GM12878 (cell line): ENCODE data around the gene FGD4. TPM values are rescaled to one million over a fixed set of nuclear protein-coding genes. Genes with fewer than 3 reads are reported as not detected.

Experiments used
- ATAC-seq: fragments of 200-7000 bp; cut with Tn5 transposase; 3 replicates; pipeline ENCODE4 v1.9.1; 2020; ENCODE audit warnings: mild to moderate bottlenecking, moderate library complexity
- BruUV-seq: library from RNA; stranded (reverse); fragments of 400-500 nt; replicated peaks from 2 replicates; lab custom pipeline; 2021; lab: Mats Ljungman, UMichigan
- CTCF ChIA-PET: fragments of 300-600 bp; sonication (Branson Sonifier 250); formaldehyde crosslinking; extraction: SDS; loops from one replicate; lab custom pipeline; 2021; ENCODE audit warnings: inconsistent platforms; lab: Yijun Ruan, JAX
- POLR2A ChIA-PET: fragments of 350-600 bp; formaldehyde crosslinking; extraction: SDS; loops from one replicate; lab custom pipeline; 2021; ENCODE audit warnings: inconsistent platforms; lab: Charles Lee
- RAD21 ChIA-PET: fragments of 300-600 bp; sonication (Branson Sonifier 250); formaldehyde crosslinking; loops from one replicate; lab custom pipeline; 2023; ENCODE audit warnings: antibody characterized with exemption; ENCODE audit not compliant: unreplicated experiment; lab: Charles Lee
- SMC1A ChIA-PET: fragments of 300-600 bp; sonication (Branson Sonifier 250); formaldehyde crosslinking; loops from one replicate; lab custom pipeline; 2023; ENCODE audit not compliant: unreplicated experiment, uncharacterized antibody; lab: Charles Lee
- DNase-seq: peaks from one replicate; pipeline ENCODE4 v3.0.0-alpha.2; 2011; ENCODE audit warnings: low read depth, low spot score
- FAIRE-seq: peaks from 3 replicates; lab custom pipeline; 2011; peaks lifted over from hg19 to GRCh38; lab: Jason Lieb, UNC
- H2AFZ ChIP-seq: 2 replicates; pipeline ENCODE4 v1.6.0; 2011; ENCODE audit warnings: low read depth, low read length, control low read depth; ENCODE audit not compliant: control insufficient read depth
- H3K27ac ChIP-seq: 2 replicates; pipeline ENCODE4 v1.5.1; 2011; ENCODE audit warnings: control low read depth; ENCODE audit not compliant: control insufficient read depth, insufficient read depth
- H3K27me3 ChIP-seq, 2 experiments: replicated peaks in 1 of 2; 2 replicates each; pipeline versions ENCODE4 v1.6.0 to v1.6.1; 2011; ENCODE audit warnings: low read length in 1 of 2; ENCODE audit not compliant: control insufficient read depth in 2 of 2, insufficient read depth in 2 of 2
- H3K36me3 ChIP-seq, 2 experiments: 2 replicates each; pipeline ENCODE4 v1.5.1; 2011; ENCODE audit warnings: low read length in 1 of 2; ENCODE audit not compliant: control insufficient read depth in 2 of 2, insufficient read depth in 2 of 2
- H3K4me1 ChIP-seq: 2 replicates; pipeline ENCODE4 v1.6.1; 2011; ENCODE audit warnings: mild to moderate bottlenecking, low read length, moderate library complexity, mixed read lengths; ENCODE audit not compliant: control insufficient read depth, insufficient read depth
- H3K4me2 ChIP-seq: 2 replicates; pipeline ENCODE4 v1.6.0; 2011; ENCODE audit warnings: control low read depth; ENCODE audit not compliant: control insufficient read depth, insufficient read depth
- H3K4me3 ChIP-seq: fragments of 200-600 bp; sonication (generic); 2 replicates; pipeline ENCODE4 v1.5.1; 2016
- H3K79me2 ChIP-seq: 2 replicates; pipeline ENCODE4 v1.6.0; 2011; ENCODE audit warnings: low read length; ENCODE audit not compliant: control insufficient read depth, insufficient read depth
- H3K9ac ChIP-seq: 2 replicates; pipeline ENCODE4 v1.8.0; 2011; ENCODE audit warnings: low read length, control low read depth, mixed read lengths; ENCODE audit not compliant: control insufficient read depth, insufficient read depth
- H3K9me3 ChIP-seq: replicated peaks from 3 replicates; pipeline ENCODE4 v1.5.1; 2011; ENCODE audit warnings: mild to moderate bottlenecking, low read length; ENCODE audit not compliant: control insufficient read depth, insufficient read depth
- H4K20me1 ChIP-seq: 2 replicates; pipeline ENCODE4 v1.6.0; 2011; ENCODE audit not compliant: control insufficient read depth, insufficient read depth
- DPF2 ChIP-seq: fragments of 450-650 bp; IDR thresholded peaks from 2 replicates; pipeline ENCODE4 v1.6.1; 2017; ENCODE audit warnings: mild to moderate bottlenecking
- IKZF2 ChIP-seq, 2 experiments: fragments of 450-650 bp; IDR thresholded peaks; 2 replicates each; pipeline ENCODE4 v1.6.1; 2017; ENCODE audit warnings: mild to moderate bottlenecking in 2 of 2, moderate library complexity in 2 of 2
- RFX5 ChIP-seq: IDR thresholded peaks from 2 replicates; pipeline ENCODE4 v1.6.1; 2011; ENCODE audit warnings: low read depth, low read length, improper control_type of control experiment
- SREBF2 ChIP-seq: IDR thresholded peaks from 2 replicates; pipeline ENCODE4 v1.6.1; 2012; ENCODE audit warnings: mild to moderate bottlenecking, low read length
- WGBS: methylation state at CpG from one replicate; pipeline ENCODE4 v1.1.6; 2016; ENCODE audit warnings: low lambda C conversion rate; ENCODE audit not compliant: insufficient replicate concordance, insufficient coverage; ENCODE audit errors: missing lambda C conversion rate; 5-methylcytosine and 5-hydroxymethylcytosine counted together
- in situ Hi-C: fragments of 300-500 bp; cut with MboI; formaldehyde crosslinking; loops from 9 replicates; pipeline ENCODE4 v1.14.3; 2018; ENCODE audit warnings: mixed read lengths
- intact Hi-C: fragments of 100-400 bp; cut with micrococcal nuclease; formaldehyde crosslinking; loops from one replicate; pipeline ENCODE4 v1.14.2; 2022; ENCODE audit not compliant: unreplicated experiment
- polyA plus RNA-seq, 11 experiments: library from polyadenylated mRNA; depleted of rRNA in 4 of 11; unstranded in 6 of 11; stranded (reverse) in 5 of 11; fragments of >200 nt; fragmentation: Nextera tagmentation in 4 of 11; fragmentation: Illumina TruSeq in 1 of 11; extraction: Ambion mirVana in 4 of 11; extraction: Trizol in 1 of 11; gene quantifications; 1 replicate in 1 of 11; 2 replicates in 10 of 11; pipeline versions ENCODE4 v1.2.1 to v1.2.3, GENCODE V29; 2011 to 2016; ENCODE audit warnings: inconsistent platforms in 2 of 11, missing spikeins in 2 of 11, low read depth in 1 of 11
- total RNA-seq, 4 experiments: library from RNA; depleted of rRNA in 3 of 4; stranded (reverse); fragments of >200 nt in 3 of 4; fragmentation: Illumina TruSeq in 1 of 4; extraction: Trizol in 1 of 4; gene quantifications; 2 replicates each; pipeline versions ENCODE4 v1.2.1 to v1.2.3, GENCODE V29; 2013 to 2021
- TF ChIP-seq, protein P1 (sequence below): fragments of 450-650 bp; IDR thresholded peaks from 2 replicates; pipeline ENCODE4 v1.6.1; 2017; ENCODE audit warnings: mild to moderate bottlenecking, moderate library complexity

FGD4 gene
- total and polyA plus RNA-seq, 10 of the 15 experiments (the other 5 are each of a cell fraction or from before 2014, with no cell fraction given), result 0.01 to 0.18 (median 0.08) TPM; not detected in 3

DNA sequence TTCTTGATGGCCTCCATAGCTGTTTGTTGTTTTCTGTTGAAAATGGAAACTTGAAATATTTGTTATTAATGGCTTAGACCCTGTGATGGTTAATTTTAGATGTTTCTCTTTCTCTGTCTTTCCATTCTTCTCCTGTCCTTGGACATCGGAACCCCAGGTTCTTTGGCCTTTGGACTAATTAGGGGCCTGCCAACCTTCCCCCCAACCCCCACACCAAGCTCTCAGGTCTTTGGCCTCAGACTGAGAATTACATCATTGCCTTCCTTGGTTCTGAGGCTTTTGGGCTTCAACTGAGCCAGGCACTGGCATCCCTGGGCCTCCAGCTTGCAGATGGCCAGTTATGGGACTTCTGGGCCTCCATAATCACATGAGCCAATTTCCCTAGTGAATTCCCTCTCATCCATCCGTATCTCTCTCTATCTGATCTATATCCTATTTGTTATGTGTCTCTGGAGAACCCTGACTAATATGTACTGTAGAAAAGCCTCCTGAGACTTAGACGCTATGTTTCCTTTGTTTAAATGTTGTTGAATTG lies 71.6 kb downstream of the FGD4 start:
- intact Hi-C loops, result no loop called here
- RAD21 ChIA-PET, result interaction anchor here (0.6 to 0.7 kb wide), 2 partner anchors 15 to 103 kb away, joined by 3 read pairs; no protein-coding TSS in a partner anchor
- BruUV-seq, result no TSS peak
- CTCF ChIA-PET, result interaction anchor here (0.8 kb wide), 1 partner anchor 15 kb away, joined by 3 read pairs; no protein-coding TSS in a partner anchor
- FAIRE-seq (no peak), DNase-seq (no peak), ATAC-seq (no peak)
- no peak overlapping the region for H3K4me3 ChIP-seq
- in situ Hi-C loops, result no loop called here
- no peak overlapping the region for H3K9ac ChIP-seq
- POLR2A ChIA-PET, result interaction anchor here (0.7 to 0.9 kb wide), 2 partner anchors 14 to 44 kb away, joined by 3 read pairs; no protein-coding TSS in a partner anchor
- peaks cover 3% of the 10 kb centered on the region; the same call in 1 of the 2 replicates for H3K4me1 ChIP-seq
- no peaks in the 10 kb centered on the region for H4K20me1 ChIP-seq
- H3K27me3 ChIP-seq, result no peaks in the 10 kb centered on the region
- no peak overlapping the region for H3K4me2 ChIP-seq
- no peaks in the 10 kb centered on the region for H3K79me2 ChIP-seq
- 92% methylated on average over 3 of the region's 3 CpGs for WGBS
- no peaks in the 10 kb centered on the region for H3K36me3 ChIP-seq
- H3K9me3 ChIP-seq, result no peaks in the 10 kb centered on the region
- no peak overlapping the region for H2AFZ ChIP-seq
- H3K27ac ChIP-seq, result no peak overlapping the region
- SMC1A ChIA-PET, result no interaction called here
- no peak for TF ChIP-seq RFX5
- TF ChIP-seq SREBF2, result no peak
- no peak for TF ChIP-seq DPF2
- no peak for TF ChIP-seq IKZF2 (IDR thresholded peaks at IDR 0.05)
- TF ChIP-seq, protein P1, sequence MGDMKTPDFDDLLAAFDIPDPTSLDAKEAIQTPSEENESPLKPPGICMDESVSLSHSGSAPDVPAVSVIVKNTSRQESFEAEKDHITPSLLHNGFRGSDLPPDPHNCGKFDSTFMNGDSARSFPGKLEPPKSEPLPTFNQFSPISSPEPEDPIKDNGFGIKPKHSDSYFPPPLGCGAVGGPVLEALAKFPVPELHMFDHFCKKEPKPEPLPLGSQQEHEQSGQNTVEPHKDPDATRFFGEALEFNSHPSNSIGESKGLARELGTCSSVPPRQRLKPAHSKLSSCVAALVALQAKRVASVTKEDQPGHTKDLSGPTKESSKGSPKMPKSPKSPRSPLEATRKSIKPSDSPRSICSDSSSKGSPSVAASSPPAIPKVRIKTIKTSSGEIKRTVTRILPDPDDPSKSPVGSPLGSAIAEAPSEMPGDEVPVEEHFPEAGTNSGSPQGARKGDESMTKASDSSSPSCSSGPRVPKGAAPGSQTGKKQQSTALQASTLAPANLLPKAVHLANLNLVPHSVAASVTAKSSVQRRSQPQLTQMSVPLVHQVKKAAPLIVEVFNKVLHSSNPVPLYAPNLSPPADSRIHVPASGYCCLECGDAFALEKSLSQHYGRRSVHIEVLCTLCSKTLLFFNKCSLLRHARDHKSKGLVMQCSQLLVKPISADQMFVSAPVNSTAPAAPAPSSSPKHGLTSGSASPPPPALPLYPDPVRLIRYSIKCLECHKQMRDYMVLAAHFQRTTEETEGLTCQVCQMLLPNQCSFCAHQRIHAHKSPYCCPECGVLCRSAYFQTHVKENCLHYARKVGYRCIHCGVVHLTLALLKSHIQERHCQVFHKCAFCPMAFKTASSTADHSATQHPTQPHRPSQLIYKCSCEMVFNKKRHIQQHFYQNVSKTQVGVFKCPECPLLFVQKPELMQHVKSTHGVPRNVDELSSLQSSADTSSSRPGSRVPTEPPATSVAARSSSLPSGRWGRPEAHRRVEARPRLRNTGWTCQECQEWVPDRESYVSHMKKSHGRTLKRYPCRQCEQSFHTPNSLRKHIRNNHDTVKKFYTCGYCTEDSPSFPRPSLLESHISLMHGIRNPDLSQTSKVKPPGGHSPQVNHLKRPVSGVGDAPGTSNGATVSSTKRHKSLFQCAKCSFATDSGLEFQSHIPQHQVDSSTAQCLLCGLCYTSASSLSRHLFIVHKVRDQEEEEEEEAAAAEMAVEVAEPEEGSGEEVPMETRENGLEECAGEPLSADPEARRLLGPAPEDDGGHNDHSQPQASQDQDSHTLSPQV, result no peak
- TF ChIP-seq, all 136 proteins: peak for 0
